Measurements from ENCODE around the gene ZNF423. TPM values are rescaled to one million over a fixed set of nuclear protein-coding genes. Genes with fewer than 3 reads are reported as not detected.

The ZNF423 gene
- total RNA-seq, 1 donor, result 11.6 TPM

DNA sequence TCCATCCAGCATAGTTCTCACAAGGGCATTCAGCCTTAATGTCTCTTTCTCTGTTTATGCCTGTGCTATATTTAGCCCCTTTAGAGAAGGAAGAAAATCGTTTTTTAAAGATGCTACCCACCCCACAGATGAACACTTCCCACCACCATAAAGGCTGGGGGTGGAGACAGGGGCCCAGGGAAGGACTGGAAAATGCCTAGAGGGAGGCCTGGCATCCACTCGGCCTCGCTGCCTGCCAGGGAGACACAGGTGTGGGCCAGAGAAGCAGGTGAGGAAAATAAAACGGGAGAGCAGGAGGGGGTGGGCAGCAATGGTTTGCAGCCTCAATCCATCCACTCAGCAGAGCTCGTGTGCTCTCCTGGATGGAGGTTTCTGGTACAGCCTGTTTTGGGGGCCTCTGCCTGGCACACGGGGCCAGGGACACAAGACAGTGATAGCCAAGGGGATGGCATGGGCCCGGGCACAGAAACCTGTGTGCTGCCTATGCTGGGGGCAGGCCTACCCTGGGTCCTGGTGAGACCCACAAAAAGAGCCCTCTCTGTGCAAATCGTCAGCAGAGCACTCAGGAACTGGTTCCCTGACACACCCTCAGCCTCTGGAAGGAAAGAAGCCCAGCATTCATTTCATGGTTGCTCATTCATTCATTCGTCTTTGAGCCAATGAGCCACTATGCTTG lies 360.9 kb downstream of the ZNF423 start:
- no peaks in the 10 kb centered on the region for H4K20me1 ChIP-seq (ENCODE audit: insufficient read depth, low read length)
- TF ChIP-seq, protein P1, sequence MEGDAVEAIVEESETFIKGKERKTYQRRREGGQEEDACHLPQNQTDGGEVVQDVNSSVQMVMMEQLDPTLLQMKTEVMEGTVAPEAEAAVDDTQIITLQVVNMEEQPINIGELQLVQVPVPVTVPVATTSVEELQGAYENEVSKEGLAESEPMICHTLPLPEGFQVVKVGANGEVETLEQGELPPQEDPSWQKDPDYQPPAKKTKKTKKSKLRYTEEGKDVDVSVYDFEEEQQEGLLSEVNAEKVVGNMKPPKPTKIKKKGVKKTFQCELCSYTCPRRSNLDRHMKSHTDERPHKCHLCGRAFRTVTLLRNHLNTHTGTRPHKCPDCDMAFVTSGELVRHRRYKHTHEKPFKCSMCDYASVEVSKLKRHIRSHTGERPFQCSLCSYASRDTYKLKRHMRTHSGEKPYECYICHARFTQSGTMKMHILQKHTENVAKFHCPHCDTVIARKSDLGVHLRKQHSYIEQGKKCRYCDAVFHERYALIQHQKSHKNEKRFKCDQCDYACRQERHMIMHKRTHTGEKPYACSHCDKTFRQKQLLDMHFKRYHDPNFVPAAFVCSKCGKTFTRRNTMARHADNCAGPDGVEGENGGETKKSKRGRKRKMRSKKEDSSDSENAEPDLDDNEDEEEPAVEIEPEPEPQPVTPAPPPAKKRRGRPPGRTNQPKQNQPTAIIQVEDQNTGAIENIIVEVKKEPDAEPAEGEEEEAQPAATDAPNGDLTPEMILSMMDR (IDR thresholded peaks at IDR 0.05; ENCODE audit: extremely low read depth, low read depth, low read length), result no peak
- no peaks in the 10 kb centered on the region for H3K36me3 ChIP-seq (ENCODE audit: insufficient read depth, low read length)

GRCh38 chr16:49494474-49494873 lies 361.4 kb downstream of the ZNF423 start:
- Histone ChIP-seq H3K4me3 (ENCODE audit: insufficient read depth, low read length) (no peak overlapping the region), H2AFZ (ENCODE audit: low read length) (no peak overlapping the region), H4K20me1 (ENCODE audit: insufficient read depth, low read length) (no peaks in the 10 kb centered on the region), H3K4me2 (ENCODE audit: insufficient read depth, low read length) (no peak overlapping the region), H3K4me1 (ENCODE audit: insufficient read depth, low read length) (no peaks in the 10 kb centered on the region), H3K27me3 (ENCODE audit: insufficient read depth, low read length) (no peaks in the 10 kb centered on the region), H3K36me3 (ENCODE audit: insufficient read depth, low read length) (no peaks in the 10 kb centered on the region), H3K79me2 (ENCODE audit: insufficient read depth, low read length) (no peaks in the 10 kb centered on the region), H3K27ac (ENCODE audit: low read depth, low read length) (no peak overlapping the region), H3K9me3 (ENCODE audit: low read depth, low read length) (no peaks in the 10 kb centered on the region)
- no peak for DNase-seq (ENCODE audit: insufficient read length, low spot score, missing footprints)
- TF ChIP-seq, protein P1 (IDR thresholded peaks at IDR 0.05; ENCODE audit: extremely low read depth, low read depth, low read length), result no peak

More for the DNA sequence above, 360.9 kb downstream of the ZNF423 start:
- no peak overlapping the region for H3K4me3 ChIP-seq (ENCODE audit: insufficient read depth, low read length)
- no peaks in the 10 kb centered on the region for H3K4me1 ChIP-seq (ENCODE audit: insufficient read depth, low read length)
- no peak overlapping the region for H3K4me2 ChIP-seq (ENCODE audit: insufficient read depth, low read length)
- H2AFZ ChIP-seq (ENCODE audit: low read length), result no peak overlapping the region
- no peak overlapping the region for H3K27ac ChIP-seq (ENCODE audit: low read depth, low read length)
- no peaks in the 10 kb centered on the region for H3K9me3 ChIP-seq (ENCODE audit: low read depth, low read length)
- H3K79me2 ChIP-seq (ENCODE audit: insufficient read depth, low read length), result no peaks in the 10 kb centered on the region
- H3K27me3 ChIP-seq (ENCODE audit: insufficient read depth, low read length), result no peaks in the 10 kb centered on the region
- DNase-seq (ENCODE audit: insufficient read length, low spot score, missing footprints), result no peak

- no peak for DNase-seq (ENCODE audit: insufficient read length, low spot score, missing footprints)
- no peaks in the 10 kb centered on the region for H3K27me3 ChIP-seq (ENCODE audit: insufficient read depth, low read length)
- no peak overlapping the region for H3K4me3 ChIP-seq (ENCODE audit: insufficient read depth, low read length)
- H2AFZ ChIP-seq (ENCODE audit: low read length), result no peak overlapping the region
- no peaks in the 10 kb centered on the region for H4K20me1 ChIP-seq (ENCODE audit: insufficient read depth, low read length)
- no peaks in the 10 kb centered on the region for H3K36me3 ChIP-seq (ENCODE audit: insufficient read depth, low read length)
- TF ChIP-seq, protein P1 (IDR thresholded peaks at IDR 0.05; ENCODE audit: extremely low read depth, low read depth, low read length), result no peak
- H3K27ac ChIP-seq (ENCODE audit: low read depth, low read length), result no peak overlapping the region
- H3K79me2 ChIP-seq (ENCODE audit: insufficient read depth, low read length), result no peaks in the 10 kb centered on the region
- H3K4me1 ChIP-seq (ENCODE audit: insufficient read depth, low read length), result no peaks in the 10 kb centered on the region
- H3K4me2 ChIP-seq (ENCODE audit: insufficient read depth, low read length), result no peak overlapping the region
- H3K9me3 ChIP-seq (ENCODE audit: low read depth, low read length), result no peaks in the 10 kb centered on the region
Observed at GRCh38 chr16:49493836-49494235, 362.1 kb downstream of the ZNF423 start.

DNA sequence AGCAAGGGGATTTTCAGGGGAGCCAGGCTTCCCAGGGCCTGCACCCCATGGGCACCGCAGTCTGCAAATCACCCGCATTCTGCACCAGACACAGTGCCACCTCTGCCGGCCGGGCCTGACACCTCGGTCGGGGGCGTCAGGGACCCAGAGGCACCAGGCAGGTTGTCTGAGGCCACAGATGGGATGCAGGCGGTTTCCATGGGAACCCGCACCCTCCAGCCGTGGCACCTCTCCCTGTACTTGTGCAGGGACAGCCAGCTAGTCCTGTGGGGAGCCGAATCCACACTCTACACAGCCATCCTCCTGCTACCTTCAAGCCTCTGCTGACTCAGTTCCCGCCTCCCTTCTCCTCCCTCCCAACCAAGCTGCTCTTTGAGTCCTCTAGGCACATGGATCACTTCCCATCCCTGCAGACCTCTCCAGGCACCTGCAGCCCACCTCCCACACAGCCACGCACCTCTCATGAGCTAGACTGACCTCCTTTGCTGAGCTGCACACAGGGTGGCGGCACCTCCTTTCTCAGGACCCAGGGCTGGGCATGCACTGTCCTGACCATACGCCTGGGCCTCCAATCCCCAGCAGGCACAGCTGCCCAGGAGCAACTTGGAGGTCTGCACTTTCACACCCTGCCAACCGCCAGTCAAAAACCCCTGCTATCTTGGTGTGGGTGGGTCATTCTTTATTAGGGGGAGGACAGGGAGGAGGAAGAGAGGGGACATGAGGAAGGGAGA lies 362.9 kb downstream of the ZNF423 start:
- H3K36me3 ChIP-seq (ENCODE audit: insufficient read depth, low read length), result no peaks in the 10 kb centered on the region
- H4K20me1 ChIP-seq (ENCODE audit: insufficient read depth, low read length), result no peaks in the 10 kb centered on the region
- DNase-seq (ENCODE audit: insufficient read length, low spot score, missing footprints), result peak; percentile 48
- TF ChIP-seq, protein P1 (IDR thresholded peaks at IDR 0.05; ENCODE audit: extremely low read depth, low read depth, low read length), result no peak
- H3K27me3 ChIP-seq (ENCODE audit: insufficient read depth, low read length), result no peaks in the 10 kb centered on the region
- no peak overlapping the region for H3K4me2 ChIP-seq (ENCODE audit: insufficient read depth, low read length)
- no peak overlapping the region for H3K4me3 ChIP-seq (ENCODE audit: insufficient read depth, low read length)
- H3K27ac ChIP-seq (ENCODE audit: low read depth, low read length), result no peak overlapping the region
- H3K4me1 ChIP-seq (ENCODE audit: insufficient read depth, low read length), result no peaks in the 10 kb centered on the region
- H2AFZ ChIP-seq (ENCODE audit: low read length), result no peak overlapping the region
- H3K79me2 ChIP-seq (ENCODE audit: insufficient read depth, low read length), result no peaks in the 10 kb centered on the region
- H3K9me3 ChIP-seq (ENCODE audit: low read depth, low read length), result no peaks in the 10 kb centered on the region
